DND-41 (cell line): ENCODE measurements around the gene MTREX.

Source experiments
- ATAC-seq: fragments of 200-7000 bp; cut with Tn5 transposase; 3 replicates; pipeline ENCODE4 v1.9.1; 2021; ENCODE audit warnings: low read depth; ENCODE audit not compliant: insufficient read depth
- DNase-seq: peaks from one replicate; pipeline ENCODE4 v3.0.0-alpha.2; 2020
- H2AFZ ChIP-seq: 2 replicates; pipeline ENCODE4 v1.6.0; 2012; ENCODE audit warnings: low read depth, low read length
- H3K27ac ChIP-seq: 2 replicates; pipeline ENCODE4 v1.5.1; 2012; ENCODE audit warnings: low read length, inconsistent platforms
- H3K27me3 ChIP-seq: fragments of 200-600 bp; sonication (generic); 2 replicates; pipeline ENCODE4 v1.6.0; 2012; ENCODE audit warnings: low read length, mild to moderate bottlenecking, inconsistent platforms; ENCODE audit not compliant: insufficient read depth, poor library complexity
- H3K36me3 ChIP-seq: 2 replicates; pipeline ENCODE4 v1.5.1; 2012; ENCODE audit warnings: low read length, inconsistent platforms; ENCODE audit not compliant: insufficient read depth
- H3K4me1 ChIP-seq: 2 replicates; pipeline ENCODE4 v1.5.1; 2012; ENCODE audit warnings: mild to moderate bottlenecking, low read length; ENCODE audit not compliant: insufficient read depth
- H3K4me2 ChIP-seq: 2 replicates; pipeline ENCODE4 v1.6.0; 2012; ENCODE audit warnings: mild to moderate bottlenecking, moderate library complexity, low read length, inconsistent platforms; ENCODE audit not compliant: insufficient read depth
- H3K4me3 ChIP-seq, 2 experiments: fragments of 200-600 bp in 1 of 2; shearing (Covaris generic) in 1 of 2; 2 replicates each; pipeline ENCODE4 v1.5.1; 2012 to 2016; ENCODE audit warnings: inconsistent platforms in 2 of 2, low read length in 2 of 2, mild to moderate bottlenecking in 2 of 2, low read depth in 1 of 2, moderate library complexity in 1 of 2
- H3K79me2 ChIP-seq: 2 replicates; pipeline ENCODE4 v1.6.0; 2012; ENCODE audit warnings: low read length, inconsistent platforms; ENCODE audit not compliant: insufficient read depth
- H3K9ac ChIP-seq: 2 replicates; pipeline ENCODE4 v1.6.0; 2012; ENCODE audit warnings: low read depth, mild to moderate bottlenecking, inconsistent platforms, low read length, moderate library complexity
- H3K9me3 ChIP-seq: 2 replicates; pipeline ENCODE4 v1.5.1; 2012; ENCODE audit warnings: low read length, moderate library complexity, mild to moderate bottlenecking, inconsistent platforms; ENCODE audit not compliant: insufficient read depth, severe bottlenecking
- H4K20me1 ChIP-seq: 2 replicates; pipeline ENCODE4 v1.6.0; 2012; ENCODE audit warnings: low read length; ENCODE audit not compliant: insufficient read depth
- EZH2 ChIP-seq: IDR thresholded peaks from 3 replicates; pipeline ENCODE4 v1.6.1; 2012; ENCODE audit warnings: borderline replicate concordance, low read depth, mild to moderate bottlenecking, moderate library complexity, low read length, inconsistent platforms; ENCODE audit not compliant: severe bottlenecking
- TF ChIP-seq, protein P1 (sequence below): IDR thresholded peaks from 2 replicates; pipeline ENCODE4 v1.5.1; 2012; ENCODE audit warnings: borderline replicate concordance, low read length, moderate library complexity, mild to moderate bottlenecking; ENCODE audit not compliant: poor library complexity, severe bottlenecking; ENCODE audit errors: extremely low read depth

The MTREX gene

DNA sequence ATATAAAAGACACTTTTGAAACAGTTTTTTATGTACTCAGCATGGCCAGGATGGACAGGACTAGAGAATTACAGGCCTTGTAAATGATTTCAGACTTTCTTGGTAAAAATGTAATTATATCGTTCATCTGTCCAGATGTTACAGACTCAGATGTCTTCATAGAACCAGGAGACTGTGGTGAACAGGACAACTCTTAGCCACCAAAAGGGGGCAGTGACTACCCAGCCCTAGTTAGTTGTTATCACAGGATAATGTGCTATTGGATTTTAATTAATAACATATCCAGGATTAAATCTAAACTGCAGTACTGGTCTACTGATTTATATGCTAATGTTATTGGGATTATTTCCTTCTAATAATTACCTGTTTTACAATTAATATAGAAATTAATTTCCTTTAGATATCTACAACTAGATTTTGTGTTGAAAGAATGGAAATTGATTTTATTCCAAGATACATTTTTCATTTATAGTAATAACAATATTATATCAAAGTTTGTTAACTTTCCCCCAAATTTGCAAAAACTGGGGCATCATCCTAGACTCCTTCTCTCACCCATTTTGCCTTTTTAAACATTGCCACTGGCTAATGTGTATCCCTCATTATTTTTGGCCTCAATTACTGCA lies 99.4 kb downstream of the MTREX start:
- H3K4me1 ChIP-seq, result no peaks in the 10 kb centered on the region
- H3K4me2 ChIP-seq, result no peak overlapping the region
- H2AFZ ChIP-seq, result no peak overlapping the region
- ATAC-seq (peak; percentile 73; the same call in 2 of the 3 replicates), DNase-seq (peak; percentile 23)
- no peaks in the 10 kb centered on the region for H4K20me1 ChIP-seq
- TF ChIP-seq EZH2, result no peak
- TF ChIP-seq, protein P1, sequence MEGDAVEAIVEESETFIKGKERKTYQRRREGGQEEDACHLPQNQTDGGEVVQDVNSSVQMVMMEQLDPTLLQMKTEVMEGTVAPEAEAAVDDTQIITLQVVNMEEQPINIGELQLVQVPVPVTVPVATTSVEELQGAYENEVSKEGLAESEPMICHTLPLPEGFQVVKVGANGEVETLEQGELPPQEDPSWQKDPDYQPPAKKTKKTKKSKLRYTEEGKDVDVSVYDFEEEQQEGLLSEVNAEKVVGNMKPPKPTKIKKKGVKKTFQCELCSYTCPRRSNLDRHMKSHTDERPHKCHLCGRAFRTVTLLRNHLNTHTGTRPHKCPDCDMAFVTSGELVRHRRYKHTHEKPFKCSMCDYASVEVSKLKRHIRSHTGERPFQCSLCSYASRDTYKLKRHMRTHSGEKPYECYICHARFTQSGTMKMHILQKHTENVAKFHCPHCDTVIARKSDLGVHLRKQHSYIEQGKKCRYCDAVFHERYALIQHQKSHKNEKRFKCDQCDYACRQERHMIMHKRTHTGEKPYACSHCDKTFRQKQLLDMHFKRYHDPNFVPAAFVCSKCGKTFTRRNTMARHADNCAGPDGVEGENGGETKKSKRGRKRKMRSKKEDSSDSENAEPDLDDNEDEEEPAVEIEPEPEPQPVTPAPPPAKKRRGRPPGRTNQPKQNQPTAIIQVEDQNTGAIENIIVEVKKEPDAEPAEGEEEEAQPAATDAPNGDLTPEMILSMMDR, result peak; percentile 69
- H3K36me3 ChIP-seq, result peaks cover 70% of the 10 kb centered on the region
- no peak overlapping the region for H3K27ac ChIP-seq
- H3K9me3 ChIP-seq, result no peaks in the 10 kb centered on the region
- no peak overlapping the region for H3K4me3 ChIP-seq
- H3K79me2 ChIP-seq, result no peaks in the 10 kb centered on the region
- no peak overlapping the region for H3K9ac ChIP-seq
- no peaks in the 10 kb centered on the region for H3K27me3 ChIP-seq

DNA sequence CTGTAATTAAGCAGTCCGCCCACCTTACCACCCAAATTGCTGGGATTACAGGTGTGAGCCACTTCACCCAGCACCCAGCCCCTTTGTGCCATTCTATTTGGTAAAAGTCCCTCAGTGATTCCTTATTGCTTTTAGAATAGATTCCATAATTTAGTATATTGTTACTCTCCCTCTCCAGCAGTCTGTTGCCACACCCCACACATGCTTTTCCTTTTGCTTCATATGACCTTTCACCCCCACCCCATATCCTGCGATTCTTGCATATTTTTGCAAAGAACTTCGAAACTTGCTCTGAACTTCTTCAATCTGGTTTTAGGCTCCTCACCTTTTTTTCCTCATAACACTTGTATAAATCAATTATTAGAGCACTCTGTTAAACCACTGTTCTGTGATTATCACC lies 100.2 kb downstream of the MTREX start:
- H3K27ac ChIP-seq, result no peak overlapping the region

DNA sequence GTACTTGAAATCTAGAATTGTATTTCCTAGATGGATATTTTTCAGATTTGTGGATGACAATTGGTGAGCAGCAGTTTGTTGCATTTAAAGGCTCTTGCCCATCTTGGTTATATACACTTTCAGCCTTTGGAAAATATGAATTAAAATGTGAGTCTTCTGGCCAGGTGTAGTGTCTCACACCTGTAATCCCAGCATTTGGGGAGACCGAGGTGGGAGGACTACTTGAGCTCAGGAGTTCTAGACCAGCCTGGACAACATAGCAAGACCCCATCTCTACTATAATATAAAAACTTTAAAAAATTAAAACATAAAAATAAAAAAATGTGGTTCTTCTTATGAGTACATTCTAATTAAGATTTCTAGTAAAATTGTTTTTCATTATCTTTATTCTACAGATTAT lies 102.0 kb downstream of the MTREX start:
- Histone ChIP-seq H3K79me2 (no peaks in the 10 kb centered on the region), H3K9ac (no peak overlapping the region), H3K27ac (no peak overlapping the region), H3K4me3 (no peak overlapping the region), H3K4me1 (no peaks in the 10 kb centered on the region), H3K4me2 (no peak overlapping the region), H3K9me3 (no peaks in the 10 kb centered on the region), H4K20me1 (no peaks in the 10 kb centered on the region), H3K27me3 (no peaks in the 10 kb centered on the region), H2AFZ (no peak overlapping the region), H3K36me3 (peaks cover 66% of the 10 kb centered on the region)
- no peak for TF ChIP-seq EZH2
- TF ChIP-seq, protein P1, result no peak
- DNase-seq (no peak), ATAC-seq (no peak)

More for the DNA sequence above, 100.2 kb downstream of the MTREX start:
- no peaks in the 10 kb centered on the region for H3K27me3 ChIP-seq
- no peak overlapping the region for H3K9ac ChIP-seq
- DNase-seq, result no peak
- H3K9me3 ChIP-seq, result no peaks in the 10 kb centered on the region
- no peak overlapping the region for H2AFZ ChIP-seq
- H3K36me3 ChIP-seq, result peaks cover 72% of the 10 kb centered on the region
- no peak for TF ChIP-seq EZH2
- TF ChIP-seq, protein P1, result no peak
- no peak overlapping the region for H3K4me2 ChIP-seq
- H3K4me1 ChIP-seq, result no peaks in the 10 kb centered on the region
- H4K20me1 ChIP-seq, result no peaks in the 10 kb centered on the region
- ATAC-seq, result no peak
- no peak overlapping the region for H3K4me3 ChIP-seq
- H3K79me2 ChIP-seq, result no peaks in the 10 kb centered on the region
